ENCODE data around the gene PODXL.

Gene PODXL

GRCh38 chr7:131574741-131575140, 18.3 kb upstream of the PODXL start:
- TF ChIP-seq, protein P1, sequence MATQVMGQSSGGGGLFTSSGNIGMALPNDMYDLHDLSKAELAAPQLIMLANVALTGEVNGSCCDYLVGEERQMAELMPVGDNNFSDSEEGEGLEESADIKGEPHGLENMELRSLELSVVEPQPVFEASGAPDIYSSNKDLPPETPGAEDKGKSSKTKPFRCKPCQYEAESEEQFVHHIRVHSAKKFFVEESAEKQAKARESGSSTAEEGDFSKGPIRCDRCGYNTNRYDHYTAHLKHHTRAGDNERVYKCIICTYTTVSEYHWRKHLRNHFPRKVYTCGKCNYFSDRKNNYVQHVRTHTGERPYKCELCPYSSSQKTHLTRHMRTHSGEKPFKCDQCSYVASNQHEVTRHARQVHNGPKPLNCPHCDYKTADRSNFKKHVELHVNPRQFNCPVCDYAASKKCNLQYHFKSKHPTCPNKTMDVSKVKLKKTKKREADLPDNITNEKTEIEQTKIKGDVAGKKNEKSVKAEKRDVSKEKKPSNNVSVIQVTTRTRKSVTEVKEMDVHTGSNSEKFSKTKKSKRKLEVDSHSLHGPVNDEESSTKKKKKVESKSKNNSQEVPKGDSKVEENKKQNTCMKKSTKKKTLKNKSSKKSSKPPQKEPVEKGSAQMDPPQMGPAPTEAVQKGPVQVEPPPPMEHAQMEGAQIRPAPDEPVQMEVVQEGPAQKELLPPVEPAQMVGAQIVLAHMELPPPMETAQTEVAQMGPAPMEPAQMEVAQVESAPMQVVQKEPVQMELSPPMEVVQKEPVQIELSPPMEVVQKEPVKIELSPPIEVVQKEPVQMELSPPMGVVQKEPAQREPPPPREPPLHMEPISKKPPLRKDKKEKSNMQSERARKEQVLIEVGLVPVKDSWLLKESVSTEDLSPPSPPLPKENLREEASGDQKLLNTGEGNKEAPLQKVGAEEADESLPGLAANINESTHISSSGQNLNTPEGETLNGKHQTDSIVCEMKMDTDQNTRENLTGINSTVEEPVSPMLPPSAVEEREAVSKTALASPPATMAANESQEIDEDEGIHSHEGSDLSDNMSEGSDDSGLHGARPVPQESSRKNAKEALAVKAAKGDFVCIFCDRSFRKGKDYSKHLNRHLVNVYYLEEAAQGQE (IDR thresholded peaks at IDR 0.05; ENCODE audit: low read depth), result no peak
- TF ChIP-seq CREB1 (IDR thresholded peaks at IDR 0.05; ENCODE audit: low read depth), result no peak
- TF ChIP-seq CEBPB (IDR thresholded peaks at IDR 0.05), result no peak
- TF ChIP-seq TEAD4 (IDR thresholded peaks at IDR 0.05), result no peak

DNA sequence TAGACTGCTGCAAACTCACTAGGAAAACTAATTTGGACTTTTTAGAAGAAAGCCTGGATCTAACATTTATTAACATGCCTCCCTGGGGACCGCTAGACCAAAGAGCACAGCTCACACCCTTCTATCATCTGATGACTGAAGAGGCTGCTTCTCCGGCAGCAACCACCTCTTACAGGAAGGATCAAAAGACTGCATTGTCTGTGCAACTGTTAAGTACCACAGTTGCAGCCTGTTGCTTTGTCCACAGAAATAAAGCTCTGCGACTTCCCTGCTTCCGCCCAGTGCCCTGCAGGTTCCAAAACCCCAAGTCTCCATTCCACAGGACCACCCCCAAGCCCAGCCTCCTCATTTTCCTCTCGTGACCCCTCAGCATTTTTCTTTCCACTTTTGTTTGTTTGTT, 14.0 kb upstream of the PODXL start:
- TF ChIP-seq YY1 (IDR thresholded peaks at IDR 0.05; ENCODE audit: low read depth) (no peak), TCF12 (IDR thresholded peaks at IDR 0.05; ENCODE audit: low read depth) (no peak)

GRCh38 chr7:131568970-131569369, 12.5 kb upstream of the PODXL start:
- no peak for TF ChIP-seq TCF12 (IDR thresholded peaks at IDR 0.05; ENCODE audit: low read depth)
- no peak for TF ChIP-seq YY1 (IDR thresholded peaks at IDR 0.05; ENCODE audit: low read depth)
- no peak for TF ChIP-seq TAF1 (IDR thresholded peaks at IDR 0.05; ENCODE audit: low read depth)
- TF ChIP-seq, protein P2, sequence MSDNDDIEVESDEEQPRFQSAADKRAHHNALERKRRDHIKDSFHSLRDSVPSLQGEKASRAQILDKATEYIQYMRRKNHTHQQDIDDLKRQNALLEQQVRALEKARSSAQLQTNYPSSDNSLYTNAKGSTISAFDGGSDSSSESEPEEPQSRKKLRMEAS (IDR thresholded peaks at IDR 0.05), result no peak
- TF ChIP-seq, protein P3, sequence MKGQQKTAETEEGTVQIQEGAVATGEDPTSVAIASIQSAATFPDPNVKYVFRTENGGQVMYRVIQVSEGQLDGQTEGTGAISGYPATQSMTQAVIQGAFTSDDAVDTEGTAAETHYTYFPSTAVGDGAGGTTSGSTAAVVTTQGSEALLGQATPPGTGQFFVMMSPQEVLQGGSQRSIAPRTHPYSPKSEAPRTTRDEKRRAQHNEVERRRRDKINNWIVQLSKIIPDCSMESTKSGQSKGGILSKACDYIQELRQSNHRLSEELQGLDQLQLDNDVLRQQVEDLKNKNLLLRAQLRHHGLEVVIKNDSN (IDR thresholded peaks at IDR 0.05), result no peak
- TF ChIP-seq TEAD4 (IDR thresholded peaks at IDR 0.05), result no peak
- TF ChIP-seq FOXM1 (IDR thresholded peaks at IDR 0.05; ENCODE audit: borderline replicate concordance, low read depth), result no peak
- TF ChIP-seq, protein P1 (IDR thresholded peaks at IDR 0.05; ENCODE audit: low read depth), result no peak

- TF ChIP-seq, protein P3 (IDR thresholded peaks at IDR 0.05), result no peak
- TF ChIP-seq, protein P1 (IDR thresholded peaks at IDR 0.05; ENCODE audit: low read depth), result no peak
- TF ChIP-seq ZBTB7A (IDR thresholded peaks at IDR 0.05; ENCODE audit: low read depth), result no peak
- TF ChIP-seq CREB1 (IDR thresholded peaks at IDR 0.05; ENCODE audit: low read depth), result no peak
- TF ChIP-seq RAD21 (IDR thresholded peaks at IDR 0.05; ENCODE audit: low read depth), result no peak
- TF ChIP-seq NFIC (IDR thresholded peaks at IDR 0.05), result no peak
- no peak for TF ChIP-seq CEBPB (IDR thresholded peaks at IDR 0.05)
- no peak for TF ChIP-seq TCF12 (IDR thresholded peaks at IDR 0.05; ENCODE audit: low read depth)
- TF ChIP-seq, protein P2 (IDR thresholded peaks at IDR 0.05), result no peak
These were observed 12.1 kb upstream of the PODXL start for GRCh38 chr7:131568510-131568909.

DNA sequence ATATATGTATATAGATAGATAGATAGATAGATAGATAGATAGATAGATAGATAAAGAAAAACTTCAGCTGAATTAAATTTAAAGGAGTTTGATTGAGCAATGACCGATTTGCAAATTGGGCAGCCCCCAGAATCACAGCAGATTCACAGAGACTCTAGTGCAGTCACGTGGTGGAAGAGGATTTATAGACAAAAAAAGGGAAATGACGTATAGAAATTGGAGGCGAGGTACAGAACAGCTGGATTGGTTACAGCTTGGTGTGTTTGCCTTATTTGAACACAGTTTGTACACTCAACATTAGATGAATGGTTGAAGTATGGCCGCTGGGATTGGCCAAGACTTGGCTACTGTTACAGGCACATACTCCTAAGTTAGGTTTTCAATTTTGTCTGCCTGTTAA, 8.2 kb upstream of the PODXL start:
- TF ChIP-seq TAF1 (IDR thresholded peaks at IDR 0.05; ENCODE audit: low read depth), result no peak
- TF ChIP-seq, protein P3 (IDR thresholded peaks at IDR 0.05), result no peak
- TF ChIP-seq CREB1 (IDR thresholded peaks at IDR 0.05; ENCODE audit: low read depth), result no peak
- no peak for TF ChIP-seq TCF12 (IDR thresholded peaks at IDR 0.05; ENCODE audit: low read depth)
- TF ChIP-seq, protein P1 (IDR thresholded peaks at IDR 0.05; ENCODE audit: low read depth), result no peak
- TF ChIP-seq TEAD4 (IDR thresholded peaks at IDR 0.05), result no peak
- TF ChIP-seq ZBTB7A (IDR thresholded peaks at IDR 0.05; ENCODE audit: low read depth), result no peak
- no peak for TF ChIP-seq EP300 (IDR thresholded peaks at IDR 0.05; ENCODE audit: borderline replicate concordance)
- no peak for TF ChIP-seq EGR1 (IDR thresholded peaks at IDR 0.05)
- no peak for TF ChIP-seq NFIC (IDR thresholded peaks at IDR 0.05)
- no peak for TF ChIP-seq CEBPB (IDR thresholded peaks at IDR 0.05)
- TF ChIP-seq, protein P2 (IDR thresholded peaks at IDR 0.05), result no peak
- TF ChIP-seq RAD21 (IDR thresholded peaks at IDR 0.05; ENCODE audit: low read depth), result no peak
- no peak for TF ChIP-seq FOXM1 (IDR thresholded peaks at IDR 0.05; ENCODE audit: borderline replicate concordance, low read depth)
- TF ChIP-seq YY1 (IDR thresholded peaks at IDR 0.05; ENCODE audit: low read depth), result no peak

All from Ishikawa (cell line).